Activated gamma-delta T cell treated with anti-CD3 and anti-CD28 coated beads, Interleukin-2, amount 50 U/mL, for 16 hours (primary cell): ENCODE data around the gene SYNDIG1L.
"Not testable (repeated sequence)": the region's sequence is repeated elsewhere in the genome, so short reads cannot be mapped to it uniquely, and the experiment has no call there.

Experiments used
- DNase-seq: peaks from one replicate; pipeline ENCODE4 v3.0.0-alpha.2; 2020; ENCODE audit warnings: low read depth

Gene SYNDIG1L

GRCh38 chr14:74426202-74426582, at the start of gene SYNDIG1L:
TSS of gene SYNDIG1L (minus strand) at chr14:74426210. CDS start at chr14:74409744, 16,466 bp downstream.
- no peak for DNase-seq

GRCh38 chr14:74475678-74476077, 49.7 kb upstream of the SYNDIG1L start:
- DNase-seq, result no peak

GRCh38 chr14:74474376-74474775, 48.4 kb upstream of the SYNDIG1L start:
- no peak for DNase-seq

DNA sequence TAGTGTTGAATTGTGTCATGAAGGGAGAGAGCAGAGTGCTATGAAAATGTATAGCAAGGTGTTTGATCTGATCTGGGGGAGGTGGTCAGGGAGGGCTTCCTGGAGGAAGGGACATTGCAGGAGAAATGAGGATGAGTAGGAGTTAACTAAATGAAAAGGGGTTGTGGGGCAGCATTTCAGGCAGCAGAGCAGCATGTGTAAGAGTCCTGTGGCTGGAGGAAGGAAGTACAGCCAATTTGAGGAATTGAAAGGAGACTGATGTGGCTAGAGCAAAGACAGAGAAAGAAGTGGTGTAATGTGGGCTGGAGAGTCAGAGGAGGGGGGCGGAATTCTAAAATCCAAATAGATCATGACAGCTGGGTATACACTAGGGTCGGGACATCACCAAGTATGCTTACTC, 46.6 kb upstream of the SYNDIG1L start:
- DNase-seq, result no peak

- no peak for DNase-seq
Measured at GRCh38 chr14:74469548-74470518, 43.8 kb upstream of the SYNDIG1L start.

GRCh38 chr14:74468513-74468912, 42.5 kb upstream of the SYNDIG1L start:
- DNase-seq, result no peak

GRCh38 chr14:74465335-74465734, 39.3 kb upstream of the SYNDIG1L start:
- no peak for DNase-seq

DNA sequence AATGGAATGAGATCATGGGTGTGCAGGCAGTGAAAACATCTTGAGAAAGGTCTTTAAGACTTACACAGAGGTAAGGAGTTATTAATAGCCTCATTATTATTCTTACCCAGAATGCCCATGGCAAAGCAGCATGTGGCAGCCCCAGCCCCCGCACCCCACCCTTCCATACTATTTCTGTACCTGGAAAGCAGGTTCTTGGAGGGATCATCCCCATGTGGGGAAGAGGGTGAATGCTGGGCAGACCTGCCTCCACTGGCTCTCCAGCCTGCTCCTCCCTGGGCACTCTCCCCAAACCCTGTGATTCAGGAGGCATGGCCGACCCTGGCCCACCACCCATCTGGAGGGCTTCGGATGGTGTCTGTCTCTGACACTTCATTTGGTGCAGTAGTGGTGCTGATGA, 38.8 kb upstream of the SYNDIG1L start:
- no peak for DNase-seq

- no peak for DNase-seq
Measured at GRCh38 chr14:74463697-74464096, 37.7 kb upstream of the SYNDIG1L start.

DNA sequence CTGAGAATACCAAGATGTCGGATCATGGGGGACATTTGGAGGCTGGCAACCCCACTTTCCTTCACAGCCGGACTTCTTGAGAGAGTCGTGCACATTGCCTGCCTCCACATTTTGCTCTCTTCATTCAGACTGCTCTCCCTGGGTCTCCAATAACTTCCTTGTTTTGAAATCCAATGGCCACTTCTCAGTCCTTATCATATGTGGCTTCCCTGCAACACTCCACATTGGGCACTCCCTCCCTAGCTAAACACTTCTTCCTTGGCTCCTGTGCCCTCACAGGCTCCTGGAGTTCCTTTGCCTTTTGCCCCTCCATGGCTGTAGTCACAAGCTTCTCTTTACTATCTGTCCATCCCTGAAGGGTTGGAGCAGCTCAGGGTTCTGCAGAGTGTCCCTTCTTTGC, 37.0 kb upstream of the SYNDIG1L start:
- no peak for DNase-seq

DNA sequence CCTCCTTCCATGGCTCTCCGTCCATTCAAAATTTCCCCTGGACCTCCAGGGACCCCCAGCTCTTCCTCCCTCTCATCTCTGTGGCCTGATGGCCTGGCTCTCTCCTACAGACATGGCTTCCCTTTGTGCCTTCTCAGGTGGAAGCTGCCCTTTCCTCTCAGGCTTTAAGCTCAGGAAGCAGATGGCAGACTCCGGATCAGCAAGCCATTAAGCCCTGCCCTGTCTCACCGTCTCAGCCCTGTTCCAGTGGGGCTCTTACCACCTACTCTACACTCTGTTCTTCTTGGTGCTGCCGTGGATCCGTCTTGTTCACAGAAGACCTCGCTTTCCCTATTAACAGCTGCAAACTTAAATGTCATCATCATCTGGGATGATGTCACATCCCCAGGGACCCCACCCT, 34.0 kb upstream of the SYNDIG1L start:
- no peak for DNase-seq

DNA sequence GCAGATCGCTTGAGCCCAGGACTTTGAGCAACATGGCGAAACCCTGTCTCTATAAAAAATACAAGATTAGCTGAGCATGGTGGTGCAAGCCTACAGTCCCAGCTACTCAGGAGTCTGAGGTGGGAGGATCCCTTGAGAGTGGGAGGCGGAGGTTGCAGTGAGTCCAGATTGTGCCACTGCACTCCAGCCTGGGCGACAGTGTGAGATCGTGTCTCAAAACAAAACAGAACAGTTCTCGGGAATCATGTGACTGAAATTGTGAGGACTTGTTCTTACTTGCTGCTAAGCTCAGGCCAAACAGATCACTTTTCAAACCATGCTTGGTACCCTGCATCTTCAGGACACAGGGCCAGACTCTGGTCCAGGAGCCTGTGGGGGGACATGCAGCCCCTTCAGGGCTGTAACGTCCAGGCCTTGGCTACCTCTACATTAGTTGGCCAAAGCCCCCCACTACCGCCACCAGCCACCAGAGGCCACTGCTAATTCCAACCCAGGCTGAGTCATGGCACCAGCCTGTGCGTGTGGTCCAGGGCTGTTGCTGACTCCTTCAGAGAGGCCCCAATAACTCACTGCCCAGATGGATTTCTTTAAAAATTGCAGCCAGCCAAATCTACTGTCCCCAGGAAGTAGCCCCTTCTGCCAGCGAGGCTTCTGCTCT, 33.4 kb upstream of the SYNDIG1L start:
- DNase-seq, result no peak

DNA sequence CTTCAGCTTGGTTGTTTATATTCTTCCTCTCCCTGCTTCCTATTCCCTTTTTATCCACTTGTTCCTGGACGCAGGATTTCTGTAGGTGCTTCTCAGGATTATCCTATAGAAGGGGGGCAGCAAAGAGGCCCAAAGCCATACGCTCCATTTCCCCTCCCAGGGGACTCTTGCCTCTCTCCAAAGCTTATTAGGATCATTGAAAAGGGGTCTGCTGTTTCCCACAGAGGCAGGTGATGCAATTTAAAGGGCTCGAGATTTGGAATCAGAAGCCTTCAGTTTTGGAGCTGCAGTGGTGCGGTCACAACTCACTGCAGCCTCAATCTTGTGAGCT, 31.5 kb upstream of the SYNDIG1L start:
- no peak for DNase-seq

DNA sequence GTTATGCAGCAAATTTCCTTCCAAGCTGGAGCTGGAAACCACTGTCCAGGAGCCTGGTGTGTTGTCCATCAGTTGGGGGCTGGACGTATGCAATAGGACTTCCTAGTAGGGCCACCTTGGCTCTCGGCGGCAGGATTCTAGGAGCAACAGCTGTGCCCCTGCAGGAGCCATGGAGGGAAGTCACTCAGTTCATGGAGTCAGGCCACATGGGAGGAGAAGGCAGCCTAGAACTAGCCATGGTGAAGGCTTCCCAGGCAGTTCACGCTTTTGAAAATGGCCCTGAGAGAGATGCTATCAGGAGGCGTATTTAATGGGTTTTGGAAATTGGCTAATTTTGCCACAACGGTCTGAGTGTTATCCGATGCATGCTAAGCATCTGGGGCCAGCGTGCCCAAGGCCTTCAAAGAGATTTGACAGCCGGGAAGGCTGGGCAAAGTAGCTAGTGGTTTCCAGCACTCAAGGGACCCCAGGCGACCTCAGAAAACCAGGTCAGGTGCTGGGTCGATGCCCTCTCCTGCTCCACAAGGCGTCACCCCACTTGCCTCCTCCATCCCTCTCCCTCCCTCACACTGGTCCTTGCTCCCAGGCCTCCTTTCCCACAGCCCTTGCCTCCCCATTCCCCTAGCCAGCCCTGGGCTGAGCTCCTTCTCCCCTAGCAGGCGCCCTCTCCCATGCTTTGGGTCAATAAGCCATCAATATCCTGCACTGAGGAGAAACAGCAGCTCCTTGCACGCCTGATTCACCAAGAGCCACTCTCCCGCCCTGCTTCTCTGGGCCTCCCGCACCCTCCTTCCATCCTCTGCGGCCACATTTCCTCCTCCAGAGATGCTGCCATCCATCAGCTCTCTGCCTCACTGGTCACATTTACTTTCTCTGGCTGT, 30.9 kb upstream of the SYNDIG1L start:
- no peak for DNase-seq

DNA sequence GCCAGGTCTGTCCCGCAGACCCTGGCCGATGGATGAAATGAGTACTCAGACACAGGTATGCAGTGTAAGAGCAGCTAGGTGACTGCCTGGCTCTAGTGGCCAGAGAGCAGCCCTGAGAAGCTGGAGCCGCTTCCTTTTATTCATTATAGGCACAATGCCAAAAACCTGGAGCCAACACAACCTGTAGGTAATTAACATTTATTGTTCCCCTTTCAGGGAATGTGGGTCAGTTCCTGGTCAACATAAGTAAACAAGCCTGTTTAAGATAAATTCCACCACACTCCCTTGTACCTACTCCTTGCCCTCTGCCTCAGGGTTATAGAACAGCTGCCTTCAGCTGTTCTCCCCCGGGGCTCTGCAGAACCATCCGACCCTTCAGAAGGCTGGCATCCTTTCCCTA, 28.4 kb upstream of the SYNDIG1L start:
- not testable (repeated sequence) for DNase-seq

GRCh38 chr14:74444866-74445265, 18.9 kb upstream of the SYNDIG1L start:
- DNase-seq, result no peak

DNA sequence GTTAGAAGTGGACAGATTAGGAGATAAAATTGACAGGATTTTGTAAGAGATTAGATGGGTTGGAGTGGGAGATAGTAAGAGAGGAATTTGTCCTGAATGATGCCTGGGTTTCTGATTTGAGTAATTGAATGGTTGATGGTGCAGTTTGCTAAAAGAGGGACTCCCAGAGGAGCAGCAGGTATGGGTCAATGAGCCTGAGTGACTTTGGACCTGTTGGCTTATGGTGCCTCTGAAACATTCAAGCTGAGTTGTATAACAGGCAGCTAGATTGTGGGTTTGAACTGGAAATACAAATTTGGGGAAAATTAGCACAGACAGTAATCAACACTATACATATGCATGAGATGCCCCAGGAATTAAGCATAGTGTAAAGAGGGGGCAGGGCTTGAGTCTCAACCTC, 16.7 kb upstream of the SYNDIG1L start:
- DNase-seq, result no peak

DNA sequence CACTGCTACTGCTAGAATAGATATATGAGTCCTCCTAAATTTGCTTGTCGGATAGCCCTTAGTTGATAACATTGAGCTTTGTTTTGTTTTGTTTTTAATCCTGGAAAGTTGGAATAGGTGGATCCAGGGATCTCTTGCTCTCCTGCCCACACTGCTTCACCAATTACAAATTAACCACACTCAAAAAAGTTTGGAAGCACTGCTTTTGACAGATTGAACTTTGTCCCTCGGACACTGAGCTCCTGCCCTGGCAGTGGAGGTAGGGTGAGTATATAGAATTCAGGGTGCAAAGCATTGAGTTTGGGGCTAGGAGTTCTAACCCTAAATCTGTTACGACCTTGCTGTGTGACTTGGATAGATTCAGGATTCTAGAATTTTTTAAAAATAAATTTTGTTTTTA, 15.1 kb upstream of the SYNDIG1L start:
- DNase-seq, result no peak

GRCh38 chr14:74438351-74438915, 12.4 kb upstream of the SYNDIG1L start:
- no peak for DNase-seq

DNA sequence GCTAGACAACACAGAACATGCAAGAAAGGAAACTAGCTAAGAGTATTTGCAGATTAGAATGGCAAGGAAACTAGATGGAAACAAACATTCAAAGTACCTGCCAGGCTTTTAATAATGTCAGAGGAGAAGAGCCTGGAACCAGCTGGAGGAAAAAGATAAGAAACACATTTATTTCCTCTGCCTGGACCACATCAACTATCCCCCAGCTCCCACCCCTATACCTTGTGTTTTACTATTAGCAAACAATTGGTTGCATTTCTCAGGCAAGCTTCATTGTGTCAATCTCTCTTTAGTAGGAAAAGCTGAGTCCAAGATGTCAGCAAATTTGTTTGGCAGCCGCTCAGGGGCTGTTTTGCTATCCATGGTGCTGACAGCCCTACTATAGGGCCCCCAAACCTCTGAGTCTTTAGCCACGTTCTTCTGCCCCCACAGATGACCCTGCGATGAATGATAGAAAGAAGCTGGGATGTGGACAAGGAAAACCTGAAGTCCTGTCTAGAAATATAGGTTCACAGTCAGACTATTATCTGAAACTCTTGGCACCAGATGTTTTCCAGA, 11.6 kb upstream of the SYNDIG1L start:
- DNase-seq, result no peak

DNA sequence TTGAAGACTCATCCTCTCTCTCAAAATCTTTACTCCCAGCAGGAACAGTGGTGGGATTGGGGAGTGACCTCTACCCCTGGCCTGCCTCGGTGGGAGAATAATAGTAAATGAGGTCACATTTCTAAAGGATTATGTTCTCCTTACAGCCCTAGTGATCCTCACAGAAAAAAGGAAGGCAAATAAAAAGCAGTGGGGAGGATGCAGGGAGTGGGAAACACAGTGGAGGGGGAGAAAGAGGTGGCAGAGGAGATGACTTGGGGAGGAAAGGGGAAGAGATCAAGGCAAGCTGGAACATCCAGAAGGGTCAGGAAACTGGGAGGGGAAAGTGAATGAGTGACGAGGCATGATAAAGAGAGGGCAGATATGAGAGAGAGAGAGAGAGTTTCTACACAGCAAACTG, 8.3 kb upstream of the SYNDIG1L start:
- no peak for DNase-seq

- DNase-seq, result no peak
Measured at GRCh38 chr14:74429991-74430390, 4.0 kb upstream of the SYNDIG1L start.
